MM.1S (cell line): ENCODE measurements around the gene NEDD4L.

ENCODE experiments used
- CTCF ChIP-seq: fragments of 300-600 bp; sonication (generic); IDR thresholded peaks from 2 replicates; pipeline ENCODE4 v1.5.1; 2016; ENCODE audit warnings: antibody characterized with exemption, low read length, mixed read lengths
- EZH2 ChIP-seq: fragments of 300-600 bp; sonication (generic); optimal IDR thresholded peaks from 2 replicates; pipeline ENCODE3; 2017; ENCODE audit warnings: low read depth, mild to moderate bottlenecking, antibody characterized with exemption, low read length, mixed read lengths
- EZH2phosphoT487 ChIP-seq: fragments of 300-600 bp; sonication (generic); IDR thresholded peaks from 2 replicates; pipeline ENCODE4 v1.6.1; 2018; ENCODE audit warnings: antibody characterized with exemption, low read length

- TF ChIP-seq CTCF (no peak), EZH2phosphoT487 (no peak), EZH2 (no peak)
Measured at GRCh38 chr18:58067601-58068000, 23.6 kb downstream of the NEDD4L start.
